DMS53 treated with DMSO at 0.1 percent for 48 hours (cell line): Measurements from ENCODE around the gene SLIT1.

Source experiments
- DNase-seq: peaks from one replicate; lab custom pipeline; 2025; ENCODE audit not compliant: unreplicated experiment; lab: John Stamatoyannopoulos, UW

SLIT1 gene

DNA sequence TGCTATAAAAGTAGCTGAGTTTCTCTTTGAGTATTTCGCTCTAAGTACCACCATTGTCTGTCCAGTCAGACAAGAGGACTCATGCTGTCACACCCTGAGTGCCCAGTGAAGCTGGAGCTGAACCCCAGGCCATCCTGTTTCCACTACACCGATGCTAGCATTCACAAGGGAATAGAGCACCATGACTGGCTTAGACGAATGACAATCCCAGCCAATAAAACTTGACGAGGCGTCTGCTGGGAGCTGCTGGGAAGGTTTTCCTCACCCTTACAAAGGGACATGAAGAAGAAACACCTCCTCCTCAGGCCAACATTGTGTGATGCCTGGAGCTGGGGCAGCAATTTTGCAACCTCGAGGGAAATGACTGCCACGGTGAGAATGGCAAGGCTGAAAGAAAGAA, 17.5 kb upstream of the SLIT1 start:
- no peak for DNase-seq

GRCh38 chr10:97200616-97201015, 14.9 kb upstream of the SLIT1 start:
- DNase-seq = no peak

DNA sequence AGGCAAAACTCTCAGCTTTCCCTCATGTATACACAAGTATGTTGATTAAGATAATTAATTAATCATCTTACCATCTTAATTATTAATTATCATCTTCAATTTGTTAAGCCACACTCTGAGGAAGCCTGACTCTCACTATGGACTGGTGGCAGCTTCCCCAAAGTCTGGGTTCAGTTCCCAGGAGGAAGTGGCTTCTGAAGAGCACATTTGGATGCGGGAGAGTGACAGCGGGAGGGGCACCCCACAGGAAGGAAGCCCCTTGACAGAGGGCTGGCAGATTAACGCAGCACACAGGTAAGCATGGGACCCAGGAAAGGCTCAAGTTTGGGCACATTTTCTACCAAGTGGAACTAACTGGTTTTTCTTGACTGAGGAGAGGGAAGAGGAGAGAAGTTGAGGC, 13.4 kb upstream of the SLIT1 start:
- DNase-seq = no peak

- DNase-seq = no peak
These were observed 11.3 kb upstream of the SLIT1 start for GRCh38 chr10:97197030-97197500.

DNA sequence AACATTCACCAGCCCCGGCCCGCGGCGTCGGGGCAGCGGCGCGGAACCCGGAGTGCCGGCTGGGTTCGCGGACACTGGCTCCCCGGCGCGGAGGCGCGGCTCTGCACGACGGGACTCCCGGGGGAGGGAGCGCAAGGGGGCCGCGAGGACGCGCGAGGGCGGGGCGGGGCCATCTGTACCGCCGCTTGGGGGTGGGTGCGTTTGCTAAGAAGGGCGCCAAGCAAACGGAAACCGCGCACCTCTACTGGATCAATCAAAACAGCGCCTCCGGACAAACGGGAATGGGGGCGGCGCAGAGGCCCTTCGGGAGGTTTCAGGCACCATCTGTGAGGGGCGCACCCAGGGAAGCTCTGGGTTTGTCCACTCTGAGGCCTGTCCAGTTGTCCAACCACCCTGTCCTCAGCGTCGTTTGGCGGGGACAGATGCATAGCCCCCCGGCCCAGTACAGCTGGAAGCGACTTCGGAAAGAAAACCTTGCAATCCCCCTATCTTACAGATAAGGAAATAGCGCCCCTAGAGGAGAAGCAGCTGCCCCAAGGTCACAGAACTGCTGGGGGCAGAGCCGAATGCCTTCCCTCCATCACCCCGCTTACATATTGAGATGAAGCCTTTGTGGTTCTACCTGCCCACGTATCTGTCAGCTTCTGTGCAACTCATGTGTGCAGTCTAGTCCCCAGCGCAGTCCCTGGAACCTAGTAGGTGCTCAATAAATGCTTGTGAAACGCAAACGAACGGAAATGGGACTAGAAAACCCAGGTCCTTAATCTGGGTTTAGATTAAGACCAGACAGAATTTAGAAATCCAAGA, 10.7 kb upstream of the SLIT1 start:
- peak; percentile 80 for DNase-seq

DNA sequence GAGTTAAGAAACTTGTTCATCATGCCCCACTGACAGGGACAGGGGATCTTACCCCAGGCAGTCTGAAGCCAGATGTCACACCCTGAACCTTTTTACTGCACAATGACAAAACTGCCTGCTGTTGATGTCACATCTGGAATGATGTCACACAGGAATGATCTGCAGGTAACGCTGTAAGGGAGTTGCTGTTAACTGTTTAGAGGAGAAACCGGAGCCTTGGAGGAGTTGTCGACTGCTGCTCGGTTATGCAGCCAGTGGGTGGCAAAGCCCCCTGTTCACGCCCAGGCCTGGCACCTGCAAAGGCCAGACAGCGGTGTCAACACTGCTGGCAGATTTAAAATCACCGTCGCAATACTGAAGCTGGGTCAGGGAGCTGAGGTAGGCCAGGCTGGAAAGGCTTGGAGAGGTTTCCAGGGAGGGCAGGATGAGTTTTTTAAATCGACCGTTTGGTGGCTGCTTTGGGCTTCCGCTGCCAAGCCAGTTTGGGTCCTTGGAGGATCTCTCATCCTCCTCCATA, 10.0 kb upstream of the SLIT1 start:
- DNase-seq = no peak

DNA sequence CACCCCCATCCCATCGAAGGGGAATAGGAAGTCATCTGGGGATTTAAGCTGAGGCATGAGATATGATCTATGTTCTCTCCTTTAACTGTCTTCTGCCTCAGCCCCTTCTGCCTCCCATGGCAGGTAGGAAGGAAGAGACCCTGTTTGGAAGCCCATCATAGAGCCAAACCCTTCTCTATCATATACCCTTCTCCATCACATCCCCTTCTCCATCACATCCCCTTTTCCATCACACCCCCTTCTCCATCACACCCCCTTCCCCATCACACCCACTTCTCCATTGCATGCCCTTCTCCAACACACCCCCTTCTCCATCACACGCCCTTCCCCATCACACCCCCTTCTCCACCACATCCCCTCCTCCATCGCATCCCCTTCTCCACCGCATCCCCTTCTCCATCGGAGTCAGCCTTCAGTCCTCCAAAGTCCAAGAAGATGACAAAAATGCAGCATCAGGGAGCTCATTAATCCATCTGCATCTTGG, 7.2 kb upstream of the SLIT1 start:
- no peak for DNase-seq

- DNase-seq = no peak
These were observed 4.7 kb upstream of the SLIT1 start for GRCh38 chr10:97190450-97190849.

- no peak for DNase-seq
These were observed 2.5 kb upstream of the SLIT1 start for GRCh38 chr10:97188261-97188711.

DNA sequence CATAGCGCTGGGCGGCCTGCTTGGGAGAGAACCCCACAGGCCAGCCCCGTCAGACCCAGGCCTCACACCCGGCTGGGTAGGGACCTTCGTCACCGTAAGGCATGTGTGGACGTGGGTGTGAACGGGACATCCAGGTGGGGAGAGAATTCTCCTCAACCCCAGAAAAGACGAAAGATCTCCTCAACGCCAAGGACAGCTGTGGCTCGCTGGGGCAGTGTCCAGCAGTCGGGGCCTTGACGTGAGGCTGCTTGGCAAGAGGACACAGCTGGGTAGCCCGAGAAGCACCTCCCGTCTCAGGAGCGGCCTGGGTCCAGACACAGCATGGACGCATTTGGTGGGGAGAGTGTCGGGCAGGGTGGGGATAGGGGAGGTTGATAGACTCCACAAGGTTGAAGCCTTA, 1.2 kb upstream of the SLIT1 start:
- DNase-seq = no peak

- DNase-seq = no peak
These were observed 811 bp downstream of the SLIT1 start for GRCh38 chr10:97184971-97185325.

- no peak for DNase-seq
These were observed 2.4 kb downstream of the SLIT1 start for GRCh38 chr10:97183314-97183713.

GRCh38 chr10:97182288-97182990, 3.3 kb downstream of the SLIT1 start:
- no peak for DNase-seq

- no peak for DNase-seq
These were observed 4.8 kb downstream of the SLIT1 start for GRCh38 chr10:97180986-97181385.

DNA sequence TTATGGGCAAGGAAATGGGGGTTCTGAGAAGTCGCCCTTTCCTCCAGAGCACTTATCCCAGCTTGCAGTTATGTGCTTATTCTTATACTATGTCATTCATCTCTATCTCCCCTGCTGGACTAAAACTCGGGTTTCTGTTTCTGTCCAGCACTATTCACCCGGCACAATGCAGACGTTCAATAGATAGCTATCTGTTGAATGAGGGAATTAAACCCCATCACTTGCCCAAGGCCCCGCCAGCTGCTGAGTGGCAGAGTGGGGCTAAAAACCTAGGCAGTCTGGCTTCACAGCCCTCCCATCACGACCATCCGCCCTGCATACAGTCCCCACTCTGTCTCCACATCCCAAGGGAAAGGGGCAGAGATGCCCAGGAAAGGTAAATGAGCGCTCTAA, 5.4 kb downstream of the SLIT1 start:
- DNase-seq = no peak

DNA sequence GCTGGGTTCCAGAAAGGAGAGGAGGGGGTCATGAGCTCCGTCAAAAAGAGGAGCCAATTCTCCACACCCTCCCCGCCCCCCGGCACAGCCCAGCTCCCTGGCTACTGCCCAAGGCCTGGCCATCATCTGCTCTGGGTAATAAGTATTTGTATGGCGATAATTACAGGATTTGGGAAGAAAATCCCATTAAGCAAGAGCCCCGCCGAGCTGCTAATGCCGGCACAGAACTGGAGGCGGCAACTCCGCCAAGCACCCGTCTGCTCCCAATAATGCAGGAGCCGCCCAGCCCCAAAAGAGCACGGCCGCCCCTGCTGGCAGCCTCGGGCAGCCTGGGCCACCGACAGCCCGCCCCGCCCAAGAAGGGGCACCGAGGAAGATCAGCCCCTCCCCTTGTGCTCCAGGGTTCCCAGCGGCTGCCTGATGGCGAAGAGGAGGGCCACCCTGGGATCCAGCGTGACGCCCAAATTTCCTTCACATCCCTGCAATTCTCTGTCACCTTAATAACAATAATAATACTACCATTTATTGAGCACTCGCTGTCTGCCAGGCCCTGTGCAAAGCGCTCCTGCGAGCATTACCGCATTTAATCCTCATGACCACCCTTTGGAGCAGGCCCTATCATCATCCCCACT, 5.9 kb downstream of the SLIT1 start:
- no peak for DNase-seq

- DNase-seq = no peak
These were observed 6.4 kb downstream of the SLIT1 start for GRCh38 chr10:97179311-97179710.

- DNase-seq = no peak
These were observed 7.7 kb downstream of the SLIT1 start for GRCh38 chr10:97178074-97178473.

DNA sequence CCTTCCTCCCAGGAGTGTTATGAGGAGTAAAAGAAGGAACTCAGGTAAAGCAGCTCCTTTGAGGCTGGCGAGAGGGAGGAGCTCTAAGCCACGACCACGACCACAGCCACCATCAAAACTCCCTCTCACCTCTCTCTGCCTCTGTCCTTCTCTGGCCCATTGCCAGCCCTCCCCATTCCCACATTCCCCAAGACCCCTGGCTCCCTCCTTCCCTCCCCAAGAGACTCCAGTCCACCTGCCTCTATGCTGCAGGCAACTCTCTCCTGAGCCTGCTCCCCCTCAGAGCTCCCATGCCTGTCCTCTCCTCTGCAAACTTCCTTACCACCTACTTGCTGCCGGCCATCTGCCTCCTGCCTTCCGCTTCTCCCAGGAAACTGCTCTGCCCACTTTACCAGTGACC, 9.5 kb downstream of the SLIT1 start:
- DNase-seq = no peak

GRCh38 chr10:97175586-97175985, 10.2 kb downstream of the SLIT1 start:
- no peak for DNase-seq

DNA sequence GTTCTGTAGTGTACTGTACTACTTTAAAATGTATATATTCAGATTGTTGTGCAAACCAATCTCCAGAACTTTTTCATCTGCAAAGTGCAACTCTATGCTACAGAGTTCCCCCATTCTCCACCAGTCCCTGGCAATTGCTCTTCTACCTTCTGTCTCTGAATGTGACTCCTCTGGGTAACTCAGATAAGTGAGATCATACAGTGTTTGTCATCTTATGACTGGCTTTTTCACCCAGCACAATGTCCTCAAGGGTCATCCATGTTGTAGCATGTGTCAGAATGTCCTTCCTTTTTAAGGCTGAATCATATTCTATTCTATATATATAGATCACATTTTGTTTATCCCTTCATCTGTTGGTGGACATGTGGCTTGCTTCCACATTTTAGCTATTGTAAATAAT, 10.8 kb downstream of the SLIT1 start:
- no peak for DNase-seq
